ENCODE results near the gene CREBZF. TPM values are rescaled to one million over a fixed set of nuclear protein-coding genes. Genes with fewer than 3 reads are reported as not detected.

Gene CREBZF
- total and polyA plus RNA-seq, 2 donors (not counting 1 experiment from before 2014, with no cell fraction given): 64.9 to 109 TPM

DNA sequence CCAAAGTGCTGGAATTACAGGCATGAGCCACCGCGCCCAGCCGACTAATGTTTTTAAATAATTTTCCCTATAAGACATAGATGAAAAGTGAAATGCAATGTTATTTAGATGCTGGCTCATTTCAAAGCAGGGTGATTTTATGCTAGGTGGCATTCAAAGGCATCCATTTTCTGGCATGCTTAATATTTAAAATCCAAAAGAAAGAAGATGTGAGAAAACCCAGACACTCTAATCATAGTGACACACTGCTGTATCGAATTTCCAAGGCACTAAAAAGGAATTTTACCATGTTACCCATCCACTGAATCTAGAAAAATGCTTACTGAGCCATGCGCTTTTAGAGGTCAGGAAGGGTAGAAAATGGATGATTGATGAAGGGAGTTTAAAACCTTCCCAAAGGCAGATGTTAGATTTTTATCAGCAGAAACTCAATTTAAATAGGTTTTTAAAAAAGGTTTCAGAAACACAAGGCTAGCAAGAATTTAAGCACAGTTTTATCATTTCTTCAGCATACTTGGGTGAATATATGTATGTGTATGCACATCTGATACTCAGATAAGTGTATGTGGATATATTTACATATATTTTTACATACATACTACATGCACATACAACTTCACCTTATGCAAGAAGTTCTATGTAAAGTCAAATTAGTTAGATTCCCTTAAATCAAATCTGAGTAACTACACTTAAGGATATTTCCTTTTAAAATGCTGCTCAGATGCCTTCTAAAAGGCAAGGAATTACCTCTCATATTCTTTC, 45.2 kb upstream of the CREBZF start:
- no peaks in the 10 kb centered on the region for H3K36me3 ChIP-seq (replicated peaks in 1 of 2; ENCODE audit: control extremely low read depth in 1 of 2, control insufficient read depth in 1 of 2, extremely low read depth in 1 of 2, insufficient read depth in 2 of 2, low read length in 1 of 2)
- H3K4me1 ChIP-seq (ENCODE audit: control insufficient read depth in 2 of 2, insufficient read depth in 2 of 2, low read length in 2 of 2): no peaks in the 10 kb centered on the region
- H3K4me2 ChIP-seq (replicated peaks; ENCODE audit: low read depth, low read length, poor library complexity, severe bottlenecking): no peak overlapping the region
- no peak overlapping the region for H3K9ac ChIP-seq (ENCODE audit: low read length)
- H3K9me3 ChIP-seq (ENCODE audit: control extremely low read depth in 1 of 3, control insufficient read depth in 2 of 3, insufficient read depth in 1 of 3, low read length in 2 of 3): no peaks in the 10 kb centered on the region
- TF ChIP-seq, protein P1, sequence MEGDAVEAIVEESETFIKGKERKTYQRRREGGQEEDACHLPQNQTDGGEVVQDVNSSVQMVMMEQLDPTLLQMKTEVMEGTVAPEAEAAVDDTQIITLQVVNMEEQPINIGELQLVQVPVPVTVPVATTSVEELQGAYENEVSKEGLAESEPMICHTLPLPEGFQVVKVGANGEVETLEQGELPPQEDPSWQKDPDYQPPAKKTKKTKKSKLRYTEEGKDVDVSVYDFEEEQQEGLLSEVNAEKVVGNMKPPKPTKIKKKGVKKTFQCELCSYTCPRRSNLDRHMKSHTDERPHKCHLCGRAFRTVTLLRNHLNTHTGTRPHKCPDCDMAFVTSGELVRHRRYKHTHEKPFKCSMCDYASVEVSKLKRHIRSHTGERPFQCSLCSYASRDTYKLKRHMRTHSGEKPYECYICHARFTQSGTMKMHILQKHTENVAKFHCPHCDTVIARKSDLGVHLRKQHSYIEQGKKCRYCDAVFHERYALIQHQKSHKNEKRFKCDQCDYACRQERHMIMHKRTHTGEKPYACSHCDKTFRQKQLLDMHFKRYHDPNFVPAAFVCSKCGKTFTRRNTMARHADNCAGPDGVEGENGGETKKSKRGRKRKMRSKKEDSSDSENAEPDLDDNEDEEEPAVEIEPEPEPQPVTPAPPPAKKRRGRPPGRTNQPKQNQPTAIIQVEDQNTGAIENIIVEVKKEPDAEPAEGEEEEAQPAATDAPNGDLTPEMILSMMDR (IDR thresholded peaks at IDR 0.05): no peak
- no peak for TF ChIP-seq EZH2 (IDR thresholded peaks at IDR 0.05; ENCODE audit: borderline replicate concordance, insufficient read depth, low read depth, low read length, poor library complexity, severe bottlenecking)
- no peaks in the 10 kb centered on the region for H3K79me2 ChIP-seq (ENCODE audit: control insufficient read depth, insufficient read depth, low read length)
- POLR2A ChIA-PET: no interaction called here
- WGBS (ENCODE audit: insufficient coverage): no CpG with 5 or more reads among the region's 5 CpGs
- intact Hi-C loops (cut with micrococcal nuclease): no loop called here
- H4K20me1 ChIP-seq (ENCODE audit: control insufficient read depth, insufficient read depth, low read length, poor library complexity, severe bottlenecking): no peaks in the 10 kb centered on the region
- H3K4me3 Mint-ChIP-seq: no peak overlapping the region
- H3K4me1 Mint-ChIP-seq: no peaks in the 10 kb centered on the region
- H3K4me3 ChIP-seq (ENCODE audit: control extremely low read depth in 1 of 5, extremely low read depth in 1 of 5, insufficient read depth in 1 of 5, low read depth in 2 of 5, low read length in 4 of 5): no peak overlapping the region
- DNase-seq: no peak
- no peak overlapping the region for H3K27ac ChIP-seq (ENCODE audit: low read length in 2 of 2)
- CTCF ChIA-PET: no interaction called here
- no peaks in the 10 kb centered on the region for H3K9me3 Mint-ChIP-seq (ENCODE audit: insufficient read depth)
- H3K27me3 ChIP-seq (replicated peaks in 1 of 4; ENCODE audit: control extremely low read depth in 1 of 4, control insufficient read depth in 3 of 4, insufficient read depth in 4 of 4, low read length in 3 of 4): no peaks in the 10 kb centered on the region
- H3K27me3 Mint-ChIP-seq: no peaks in the 10 kb centered on the region
- no peak overlapping the region for H2AFZ ChIP-seq (ENCODE audit: insufficient read depth, low read depth, low read length, poor library complexity, severe bottlenecking)
- H3K27ac Mint-ChIP-seq: no peak overlapping the region
- ATAC-seq (ENCODE audit: low read depth): no peak

DNA sequence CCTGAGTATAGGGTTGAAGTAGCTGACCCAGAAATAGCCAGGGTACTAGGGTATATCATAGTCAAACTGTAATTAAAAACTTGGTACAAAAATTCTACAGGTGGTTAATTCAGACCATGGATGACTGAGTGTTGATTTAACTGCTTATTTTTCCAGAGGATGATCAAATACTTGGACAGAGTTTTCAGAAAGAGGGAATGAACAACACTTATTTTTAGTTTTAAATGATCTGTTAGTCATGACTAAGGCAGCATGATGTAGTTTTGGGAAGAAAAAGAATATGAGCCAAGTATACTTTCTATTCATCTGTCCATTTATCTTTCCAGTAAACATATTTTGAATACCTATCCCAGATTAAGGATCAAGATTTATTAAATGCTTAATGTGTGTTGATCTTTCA, 40.9 kb upstream of the CREBZF start:
- H3K4me3 Mint-ChIP-seq: no peak overlapping the region
- Histone ChIP-seq H3K79me2 (ENCODE audit: control insufficient read depth, insufficient read depth, low read length) (no peaks in the 10 kb centered on the region), H4K20me1 (ENCODE audit: control insufficient read depth, insufficient read depth, low read length, poor library complexity, severe bottlenecking) (no peaks in the 10 kb centered on the region), H3K4me3 (ENCODE audit: control extremely low read depth in 1 of 5, extremely low read depth in 1 of 5, insufficient read depth in 1 of 5, low read depth in 2 of 5, low read length in 4 of 5) (no peak overlapping the region), H3K4me1 (ENCODE audit: control insufficient read depth in 2 of 2, insufficient read depth in 2 of 2, low read length in 2 of 2) (no peaks in the 10 kb centered on the region), H3K27me3 (replicated peaks in 1 of 4; ENCODE audit: control extremely low read depth in 1 of 4, control insufficient read depth in 3 of 4, insufficient read depth in 4 of 4, low read length in 3 of 4) (peaks cover 0 to 6% (median 0%) of the 10 kb centered on the region in 4 experiments), H3K36me3 (replicated peaks in 1 of 2; ENCODE audit: control extremely low read depth in 1 of 2, control insufficient read depth in 1 of 2, extremely low read depth in 1 of 2, insufficient read depth in 2 of 2, low read length in 1 of 2) (no peaks in the 10 kb centered on the region), H2AFZ (ENCODE audit: insufficient read depth, low read depth, low read length, poor library complexity, severe bottlenecking) (no peak overlapping the region), H3K27ac (ENCODE audit: low read length in 2 of 2) (no peak overlapping the region), H3K4me2 (replicated peaks; ENCODE audit: low read depth, low read length, poor library complexity, severe bottlenecking) (no peak overlapping the region), H3K9ac (ENCODE audit: low read length) (no peak overlapping the region), H3K9me3 (ENCODE audit: control extremely low read depth in 1 of 3, control insufficient read depth in 2 of 3, insufficient read depth in 1 of 3, low read length in 2 of 3) (no peaks in the 10 kb centered on the region)
- no peak for ATAC-seq (ENCODE audit: low read depth)
- H3K4me1 Mint-ChIP-seq: no peaks in the 10 kb centered on the region
- TF ChIP-seq, protein P1 (IDR thresholded peaks at IDR 0.05): no peak
- no peak for TF ChIP-seq EZH2 (IDR thresholded peaks at IDR 0.05; ENCODE audit: borderline replicate concordance, insufficient read depth, low read depth, low read length, poor library complexity, severe bottlenecking)
- no peak for DNase-seq
- CTCF ChIA-PET: no interaction called here
- intact Hi-C loops (cut with micrococcal nuclease): no loop called here
- POLR2A ChIA-PET: no interaction called here
- no peak overlapping the region for H3K27ac Mint-ChIP-seq
- H3K27me3 Mint-ChIP-seq: no peaks in the 10 kb centered on the region
- H3K9me3 Mint-ChIP-seq (ENCODE audit: insufficient read depth): no peaks in the 10 kb centered on the region

Measured in B cell (primary cell).